ENCODE data around the gene PCSK9. TPM values are rescaled to one million over a fixed set of nuclear protein-coding genes. Genes with fewer than 3 reads are reported as not detected.

The PCSK9 gene
- total and polyA plus RNA-seq, 2 experiments from 2014 or later, result 23.5 to 31.4 TPM

DNA sequence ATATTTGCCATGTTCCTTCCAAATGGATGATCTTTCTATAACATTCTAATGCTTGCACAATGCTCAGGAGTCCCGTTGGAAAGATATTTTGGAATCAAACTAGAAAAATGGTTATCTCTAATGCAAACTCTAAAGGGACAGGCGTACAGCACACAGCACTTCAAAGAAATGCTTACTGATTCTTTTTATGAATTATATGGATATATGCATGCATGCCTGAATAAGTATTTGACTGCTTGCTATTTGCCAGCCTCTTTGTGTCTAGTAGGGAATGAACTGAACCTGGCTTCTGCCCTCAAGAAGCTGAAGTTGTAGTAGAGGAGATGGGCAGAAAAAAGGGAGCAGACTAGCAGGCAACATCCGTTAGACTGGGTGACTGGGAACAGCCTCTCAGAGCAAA is 48.1 kb downstream of the PCSK9 start:
- Histone ChIP-seq H3K4me1 (ENCODE audit: insufficient read depth) (no peaks in the 10 kb centered on the region), H2AFZ (no peak overlapping the region), H3K4me3 (no peak overlapping the region), H3K4me2 (no peak overlapping the region), H4K20me1 (ENCODE audit: insufficient read depth, poor library complexity, severe bottlenecking) (no peaks in the 10 kb centered on the region), H3K36me3 (replicated peaks; ENCODE audit: insufficient read depth, low read depth) (no peaks in the 10 kb centered on the region), H3K79me2 (no peaks in the 10 kb centered on the region), H3K9me2 (replicated peaks; ENCODE audit: insufficient read depth) (no peaks in the 10 kb centered on the region), H3K27me3 (no peaks in the 10 kb centered on the region), H3K9me3 (ENCODE audit: low read depth) (no peaks in the 10 kb centered on the region), H3K27ac (no peak overlapping the region)
- 95% methylated on average over 3 of the region's 3 CpGs for WGBS (ENCODE audit: low lambda C conversion rate, missing lambda C conversion rate)
- DNase-seq (ENCODE audit: low spot score), result no peak
- TF ChIP-seq, protein P1, sequence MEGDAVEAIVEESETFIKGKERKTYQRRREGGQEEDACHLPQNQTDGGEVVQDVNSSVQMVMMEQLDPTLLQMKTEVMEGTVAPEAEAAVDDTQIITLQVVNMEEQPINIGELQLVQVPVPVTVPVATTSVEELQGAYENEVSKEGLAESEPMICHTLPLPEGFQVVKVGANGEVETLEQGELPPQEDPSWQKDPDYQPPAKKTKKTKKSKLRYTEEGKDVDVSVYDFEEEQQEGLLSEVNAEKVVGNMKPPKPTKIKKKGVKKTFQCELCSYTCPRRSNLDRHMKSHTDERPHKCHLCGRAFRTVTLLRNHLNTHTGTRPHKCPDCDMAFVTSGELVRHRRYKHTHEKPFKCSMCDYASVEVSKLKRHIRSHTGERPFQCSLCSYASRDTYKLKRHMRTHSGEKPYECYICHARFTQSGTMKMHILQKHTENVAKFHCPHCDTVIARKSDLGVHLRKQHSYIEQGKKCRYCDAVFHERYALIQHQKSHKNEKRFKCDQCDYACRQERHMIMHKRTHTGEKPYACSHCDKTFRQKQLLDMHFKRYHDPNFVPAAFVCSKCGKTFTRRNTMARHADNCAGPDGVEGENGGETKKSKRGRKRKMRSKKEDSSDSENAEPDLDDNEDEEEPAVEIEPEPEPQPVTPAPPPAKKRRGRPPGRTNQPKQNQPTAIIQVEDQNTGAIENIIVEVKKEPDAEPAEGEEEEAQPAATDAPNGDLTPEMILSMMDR (IDR thresholded peaks at IDR 0.05; ENCODE audit: poor library complexity), result no peak
- no peak for TF ChIP-seq EZH2phosphoT487 (IDR thresholded peaks at IDR 0.05; ENCODE audit: low read depth, severe bottlenecking, unreplicated experiment)
- no peak for TF ChIP-seq EZH2 (IDR thresholded peaks at IDR 0.05; ENCODE audit: borderline replicate concordance)

DNA sequence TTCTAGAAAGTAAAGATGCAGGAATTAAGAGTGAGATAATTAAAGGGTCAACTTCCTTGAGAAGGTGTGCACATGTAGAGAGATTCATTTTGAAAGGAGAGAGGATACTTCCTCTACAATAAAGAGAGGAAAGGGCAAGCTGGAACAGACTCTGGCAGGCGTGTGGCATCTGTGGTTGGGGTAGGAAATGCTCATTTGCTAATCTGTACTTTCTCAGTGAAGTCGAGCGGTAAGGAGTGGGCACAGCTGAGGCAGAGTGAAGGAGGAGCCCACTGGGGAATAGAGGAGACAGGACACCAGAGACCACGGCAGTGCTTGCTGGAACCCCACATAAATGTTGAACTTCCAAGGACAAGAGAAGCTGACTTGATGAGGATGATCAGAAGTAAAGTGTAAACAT is 49.1 kb downstream of the PCSK9 start:
- no peak overlapping the region for H2AFZ ChIP-seq
- DNase-seq (ENCODE audit: low spot score), result no peak
- no peak overlapping the region for H3K4me3 ChIP-seq
- H3K27ac ChIP-seq, result no peak overlapping the region
- no peaks in the 10 kb centered on the region for H3K79me2 ChIP-seq
- WGBS (ENCODE audit: low lambda C conversion rate, missing lambda C conversion rate), result 93% methylated on average over 4 of the region's 4 CpGs
- H3K9me3 ChIP-seq (ENCODE audit: low read depth), result no peaks in the 10 kb centered on the region
- H3K4me1 ChIP-seq (ENCODE audit: insufficient read depth), result no peaks in the 10 kb centered on the region
- TF ChIP-seq EZH2phosphoT487 (IDR thresholded peaks at IDR 0.05; ENCODE audit: low read depth, severe bottlenecking, unreplicated experiment) (no peak), EZH2 (IDR thresholded peaks at IDR 0.05; ENCODE audit: borderline replicate concordance) (no peak)
- TF ChIP-seq, protein P1 (IDR thresholded peaks at IDR 0.05; ENCODE audit: poor library complexity), result no peak
- H3K27me3 ChIP-seq, result no peaks in the 10 kb centered on the region
- H3K36me3 ChIP-seq (replicated peaks; ENCODE audit: insufficient read depth, low read depth), result no peaks in the 10 kb centered on the region
- H3K9me2 ChIP-seq (replicated peaks; ENCODE audit: insufficient read depth), result no peaks in the 10 kb centered on the region
- no peaks in the 10 kb centered on the region for H4K20me1 ChIP-seq (ENCODE audit: insufficient read depth, poor library complexity, severe bottlenecking)
- no peak overlapping the region for H3K4me2 ChIP-seq

DNA sequence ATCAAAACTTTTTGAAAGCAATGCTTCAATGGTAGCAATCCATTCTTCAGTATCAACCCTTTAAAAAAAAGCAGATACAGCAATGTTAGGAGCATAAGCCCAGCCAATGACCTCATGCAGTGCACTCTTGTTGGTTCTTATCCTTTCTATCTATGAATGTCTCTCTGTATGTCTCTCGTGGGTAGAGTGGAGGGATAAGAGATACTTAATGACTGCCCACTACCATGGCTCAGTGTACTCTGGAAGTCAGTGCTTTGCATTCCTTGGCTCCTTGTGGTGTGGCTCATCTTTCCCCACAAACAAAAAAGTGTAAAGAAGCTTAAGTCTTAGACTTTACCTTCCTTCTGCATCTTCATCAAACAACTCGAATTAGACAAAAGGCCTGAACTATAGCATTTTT is 50.3 kb downstream of the PCSK9 start:
- H4K20me1 ChIP-seq (ENCODE audit: insufficient read depth, poor library complexity, severe bottlenecking), result no peaks in the 10 kb centered on the region
- no peak overlapping the region for H3K27ac ChIP-seq
- DNase-seq (ENCODE audit: low spot score), result no peak
- no peaks in the 10 kb centered on the region for H3K27me3 ChIP-seq
- no peak overlapping the region for H2AFZ ChIP-seq
- 86% methylated on average over 2 of the region's 2 CpGs for WGBS (ENCODE audit: low lambda C conversion rate, missing lambda C conversion rate)
- H3K79me2 ChIP-seq, result no peaks in the 10 kb centered on the region
- no peaks in the 10 kb centered on the region for H3K9me2 ChIP-seq (replicated peaks; ENCODE audit: insufficient read depth)
- H3K9me3 ChIP-seq (ENCODE audit: low read depth), result no peaks in the 10 kb centered on the region
- no peak overlapping the region for H3K4me2 ChIP-seq
- no peaks in the 10 kb centered on the region for H3K36me3 ChIP-seq (replicated peaks; ENCODE audit: insufficient read depth, low read depth)
- no peak overlapping the region for H3K4me3 ChIP-seq
- no peaks in the 10 kb centered on the region for H3K4me1 ChIP-seq (ENCODE audit: insufficient read depth)
- TF ChIP-seq EZH2 (IDR thresholded peaks at IDR 0.05; ENCODE audit: borderline replicate concordance) (no peak), EZH2phosphoT487 (IDR thresholded peaks at IDR 0.05; ENCODE audit: low read depth, severe bottlenecking, unreplicated experiment) (no peak)
- TF ChIP-seq, protein P1 (IDR thresholded peaks at IDR 0.05; ENCODE audit: poor library complexity), result no peak

DNA sequence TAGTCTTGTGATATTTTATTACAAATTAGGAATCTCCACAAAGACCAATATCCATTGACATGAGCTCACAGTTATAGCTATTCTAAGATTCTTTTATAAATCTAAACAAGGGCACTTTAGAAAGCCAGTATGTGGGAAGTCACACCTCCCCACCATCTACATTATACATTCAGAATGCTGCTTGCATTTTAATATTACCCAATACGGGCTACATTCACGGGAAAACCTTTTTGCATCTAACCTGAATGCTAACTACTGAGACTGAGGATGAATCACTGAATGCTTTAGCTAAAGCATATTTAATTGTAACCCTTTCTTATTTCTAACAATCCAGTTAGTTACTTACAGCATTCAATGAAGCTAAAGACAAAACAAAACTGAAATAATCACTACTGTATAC is 53.1 kb downstream of the PCSK9 start:
- no peak overlapping the region for H3K4me2 ChIP-seq
- WGBS (ENCODE audit: low lambda C conversion rate, missing lambda C conversion rate), result 94% methylated on average over 2 of the region's 2 CpGs

More for the DNA sequence above, 53.1 kb downstream of the PCSK9 start:
- DNase-seq (ENCODE audit: low spot score), result no peak
- Histone ChIP-seq H3K4me1 (ENCODE audit: insufficient read depth) (no peaks in the 10 kb centered on the region), H3K27me3 (no peaks in the 10 kb centered on the region), H4K20me1 (ENCODE audit: insufficient read depth, poor library complexity, severe bottlenecking) (no peaks in the 10 kb centered on the region), H3K9me2 (replicated peaks; ENCODE audit: insufficient read depth) (no peaks in the 10 kb centered on the region), H3K4me3 (no peak overlapping the region), H3K36me3 (replicated peaks; ENCODE audit: insufficient read depth, low read depth) (no peaks in the 10 kb centered on the region), H2AFZ (no peak overlapping the region), H3K9me3 (ENCODE audit: low read depth) (no peaks in the 10 kb centered on the region), H3K27ac (no peak overlapping the region), H3K79me2 (no peaks in the 10 kb centered on the region)
- TF ChIP-seq EZH2phosphoT487 (IDR thresholded peaks at IDR 0.05; ENCODE audit: low read depth, severe bottlenecking, unreplicated experiment) (no peak), EZH2 (IDR thresholded peaks at IDR 0.05; ENCODE audit: borderline replicate concordance) (no peak)
- TF ChIP-seq, protein P1 (IDR thresholded peaks at IDR 0.05; ENCODE audit: poor library complexity), result no peak
